HUDEP-2 (cell line): ENCODE results near the gene NPC1L1.
"Not testable (repeated sequence)": the region's sequence is repeated elsewhere in the genome, so short reads cannot be mapped to it uniquely, and the experiment has no call there.

ENCODE experiments used
- DNase-seq, 76 experiments: peaks; one replicate each; lab custom pipeline; 2025; ENCODE audit not compliant: unreplicated experiment in 76 of 76; lab: John Stamatoyannopoulos, UW

Gene NPC1L1

GRCh38 chr7:44566680-44567079, 25.6 kb upstream of the NPC1L1 start:
- DNase-seq = no peak

- DNase-seq = peak in 74 of 76 experiments; percentile 24 to 90 (median 76)
These were observed 24.8 kb upstream of the NPC1L1 start for GRCh38 chr7:44565795-44566559.

GRCh38 chr7:44565097-44565794, 24.1 kb upstream of the NPC1L1 start:
- DNase-seq = peak in 65 of 76 experiments; percentile 8 to 79 (median 59)

- DNase-seq = no peak
These were observed 23.5 kb upstream of the NPC1L1 start for GRCh38 chr7:44564606-44565005.

GRCh38 chr7:44563171-44563679, 22.1 kb upstream of the NPC1L1 start:
- DNase-seq = no peak

- DNase-seq = not testable (repeated sequence)
These were observed 21.5 kb upstream of the NPC1L1 start for GRCh38 chr7:44562622-44562962.

- no peak for DNase-seq
These were observed 21.0 kb upstream of the NPC1L1 start for GRCh38 chr7:44561962-44562621.

GRCh38 chr7:44561481-44561880, 20.4 kb upstream of the NPC1L1 start:
- DNase-seq = no peak

- no peak for DNase-seq
These were observed 18.4 kb upstream of the NPC1L1 start for GRCh38 chr7:44559485-44559884.

- no peak for DNase-seq
These were observed 16.4 kb upstream of the NPC1L1 start for GRCh38 chr7:44557485-44557884.

GRCh38 chr7:44555350-44555749, 14.2 kb upstream of the NPC1L1 start:
- DNase-seq = no peak

- DNase-seq = not testable (repeated sequence)
These were observed 11.4 kb upstream of the NPC1L1 start for GRCh38 chr7:44552473-44553005.

- no peak for DNase-seq
These were observed 8.3 kb upstream of the NPC1L1 start for GRCh38 chr7:44549457-44549856.

GRCh38 chr7:44548893-44549292, 7.8 kb upstream of the NPC1L1 start:
- no peak for DNase-seq

- DNase-seq = no peak
These were observed 6.6 kb upstream of the NPC1L1 start for GRCh38 chr7:44547536-44548231.

- DNase-seq = no peak
These were observed 913 bp upstream of the NPC1L1 start for GRCh38 chr7:44541876-44542610.

GRCh38 chr7:44540592-44541027, 520 bp downstream of the NPC1L1 start:
- no peak for DNase-seq

GRCh38 chr7:44539669-44540506, 1.2 kb downstream of the NPC1L1 start:
- DNase-seq = no peak
